ENCODE results near the gene KCNA1. TPM values are rescaled to one million over a fixed set of nuclear protein-coding genes. Genes with fewer than 3 reads are reported as not detected.

Gene KCNA1
- total and polyA plus RNA-seq, 8 donors, result 0.15 to 5.4 (median 1.9) TPM; not detected in 4

DNA sequence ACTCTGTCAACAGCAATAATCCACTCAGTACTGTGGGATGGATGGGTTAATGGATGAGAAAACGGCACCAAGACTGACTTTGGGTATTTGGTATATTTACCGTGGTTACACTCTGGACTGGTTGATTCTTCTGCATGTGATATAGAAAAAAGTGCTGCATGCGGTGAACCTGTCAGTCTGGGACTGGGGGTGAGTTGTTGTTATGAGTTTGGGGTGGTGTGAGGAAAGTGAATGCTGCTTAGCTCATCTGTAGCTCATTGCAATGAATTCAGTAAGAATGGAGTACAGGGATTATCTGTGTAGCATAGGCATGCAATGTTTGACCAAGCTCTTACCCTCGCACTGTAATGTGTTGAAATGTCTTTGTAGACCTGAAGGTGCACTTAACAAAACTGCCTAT is 6.0 kb downstream of the KCNA1 start:
- H3K4me3 ChIP-seq, result no peak overlapping the region
- H3K36me3 ChIP-seq, result no peaks in the 10 kb centered on the region
- no peaks in the 10 kb centered on the region for H3K9me3 ChIP-seq
- TF ChIP-seq POLR2A (IDR thresholded peaks at IDR 0.05), result no peak
- no peak for TF ChIP-seq EP300 (IDR thresholded peaks at IDR 0.05)
- TF ChIP-seq POLR2AphosphoS5 (IDR thresholded peaks at IDR 0.05), result no peak
- intact Hi-C loops (cut with DNase I; ENCODE audit: low total_unique reads), result no loop called here
- H3K27ac ChIP-seq, result no peak overlapping the region
- H3K27me3 ChIP-seq, result peaks cover 0 to 87% (median 12%) of the 10 kb centered on the region in 3 donors
- WGBS, 5 donors, result 74 to 86% (median 79%) methylated on average over 4 of the region's 4 CpGs
- peaks cover 4 to 8% (median 6%) of the 10 kb centered on the region in 4 donors for H3K4me1 ChIP-seq
- no peak for DNase-seq

DNA sequence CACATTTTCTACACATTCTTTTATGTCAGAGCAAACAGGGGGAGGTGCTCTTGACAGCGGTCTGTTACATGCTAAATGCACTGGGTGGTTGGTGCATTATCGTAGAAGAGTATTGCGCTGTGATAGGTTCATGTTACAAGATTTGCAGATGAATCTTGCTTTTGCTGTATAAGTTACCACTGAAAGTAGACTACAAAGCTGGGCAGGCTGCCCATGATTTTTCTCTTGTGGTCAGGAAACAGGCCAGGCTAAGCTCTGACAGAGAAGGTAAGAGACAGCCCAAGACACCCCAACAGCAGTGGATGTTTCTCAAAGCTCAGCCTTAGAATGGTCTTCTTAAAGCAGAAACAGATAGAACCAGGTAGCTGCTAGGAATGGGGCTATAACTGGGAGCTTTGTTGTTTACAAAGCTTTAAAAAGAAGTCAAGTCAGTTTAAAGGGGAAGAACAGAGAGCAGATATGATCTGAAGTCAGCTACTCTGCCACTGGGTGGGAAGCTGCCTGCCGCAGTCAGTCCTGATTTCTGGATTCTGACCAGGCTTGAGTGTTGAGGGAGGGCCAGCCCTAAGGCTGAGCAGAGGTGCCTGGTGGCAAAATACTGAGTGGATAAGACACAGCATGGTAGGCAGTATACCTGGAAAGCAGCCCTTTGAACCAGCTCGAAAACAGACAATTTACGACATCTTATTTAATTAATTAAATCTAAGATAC is 9.4 kb downstream of the KCNA1 start:
- Histone ChIP-seq H3K4me3 (no peak overlapping the region), H3K36me3 (no peaks in the 10 kb centered on the region), H3K4me1 (no peaks in the 10 kb centered on the region), H3K27ac (no peak overlapping the region), H3K9me3 (no peaks in the 10 kb centered on the region), H3K27me3 (peaks cover 0 to 68% (median 0%) of the 10 kb centered on the region in 3 donors)
- peak in 1 of 2 donors; percentile 16 for DNase-seq
- intact Hi-C loops (cut with DNase I; ENCODE audit: low total_unique reads), result no loop called here
- TF ChIP-seq, protein P1, sequence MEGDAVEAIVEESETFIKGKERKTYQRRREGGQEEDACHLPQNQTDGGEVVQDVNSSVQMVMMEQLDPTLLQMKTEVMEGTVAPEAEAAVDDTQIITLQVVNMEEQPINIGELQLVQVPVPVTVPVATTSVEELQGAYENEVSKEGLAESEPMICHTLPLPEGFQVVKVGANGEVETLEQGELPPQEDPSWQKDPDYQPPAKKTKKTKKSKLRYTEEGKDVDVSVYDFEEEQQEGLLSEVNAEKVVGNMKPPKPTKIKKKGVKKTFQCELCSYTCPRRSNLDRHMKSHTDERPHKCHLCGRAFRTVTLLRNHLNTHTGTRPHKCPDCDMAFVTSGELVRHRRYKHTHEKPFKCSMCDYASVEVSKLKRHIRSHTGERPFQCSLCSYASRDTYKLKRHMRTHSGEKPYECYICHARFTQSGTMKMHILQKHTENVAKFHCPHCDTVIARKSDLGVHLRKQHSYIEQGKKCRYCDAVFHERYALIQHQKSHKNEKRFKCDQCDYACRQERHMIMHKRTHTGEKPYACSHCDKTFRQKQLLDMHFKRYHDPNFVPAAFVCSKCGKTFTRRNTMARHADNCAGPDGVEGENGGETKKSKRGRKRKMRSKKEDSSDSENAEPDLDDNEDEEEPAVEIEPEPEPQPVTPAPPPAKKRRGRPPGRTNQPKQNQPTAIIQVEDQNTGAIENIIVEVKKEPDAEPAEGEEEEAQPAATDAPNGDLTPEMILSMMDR (IDR thresholded peaks at IDR 0.05), result no peak
- TF ChIP-seq EP300 (IDR thresholded peaks at IDR 0.05) (no peak), POLR2A (IDR thresholded peaks at IDR 0.05) (no peak)
- 70 to 79% (median 78%) methylated on average over 6 of the region's 6 CpGs for WGBS, 5 donors

DNA sequence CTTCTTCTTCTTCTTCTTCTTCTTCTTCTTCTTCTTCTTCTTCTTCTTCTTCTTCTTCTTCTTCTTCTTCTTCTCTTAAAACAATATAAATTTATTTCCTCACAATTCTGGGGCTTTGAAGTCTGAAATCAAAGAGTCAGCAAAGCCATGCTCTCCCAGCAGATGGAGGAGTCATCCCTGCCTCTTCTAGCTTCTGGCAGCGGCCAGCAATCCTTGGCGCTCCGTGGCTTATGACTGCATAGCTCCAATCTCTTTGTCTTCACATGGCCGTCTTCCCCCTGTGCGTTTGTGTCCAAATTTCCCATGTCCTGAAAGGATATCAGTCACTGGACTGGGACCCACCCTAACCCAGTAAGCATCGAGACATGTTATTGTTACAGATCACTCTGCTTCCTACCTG is 22.9 kb downstream of the KCNA1 start:
- TF ChIP-seq, protein P1 (IDR thresholded peaks at IDR 0.05), result no peak
- TF ChIP-seq POLR2A (IDR thresholded peaks at IDR 0.05) (no peak), EP300 (IDR thresholded peaks at IDR 0.05) (no peak), POLR2AphosphoS5 (IDR thresholded peaks at IDR 0.05) (no peak)
- H3K4me3 ChIP-seq, result no peak overlapping the region
- 79 to 85% (median 79%) methylated on average over 6 of the region's 6 CpGs for WGBS, 5 donors
- no peaks in the 10 kb centered on the region for H3K9me3 ChIP-seq
- H3K36me3 ChIP-seq, result no peaks in the 10 kb centered on the region
- no peak overlapping the region for H3K27ac ChIP-seq
- intact Hi-C loops (cut with DNase I; ENCODE audit: low total_unique reads), result no loop called here
- peaks cover 0 to 35% (median 3%) of the 10 kb centered on the region in 3 donors for H3K27me3 ChIP-seq
- no peak for DNase-seq
- no peaks in the 10 kb centered on the region for H3K4me1 ChIP-seq

DNA sequence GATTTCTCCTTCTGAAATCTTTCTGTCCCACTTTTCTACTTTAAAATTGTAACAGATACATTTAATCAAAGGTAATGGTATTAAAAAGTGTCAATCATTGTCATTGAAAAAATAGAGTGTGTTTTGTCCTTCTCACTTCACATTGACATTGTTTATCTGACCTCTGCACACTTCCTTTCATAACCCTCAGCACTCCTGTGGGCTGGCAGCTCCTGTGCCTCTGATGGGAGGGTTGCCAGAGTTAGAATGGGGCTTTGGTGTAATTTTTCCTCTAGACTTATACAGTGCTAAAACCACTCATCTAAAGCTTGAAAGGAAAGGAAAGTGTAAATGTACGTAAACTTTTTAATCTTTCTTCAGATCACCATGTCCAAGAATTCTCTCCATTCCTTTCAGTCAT is 23.7 kb downstream of the KCNA1 start:
- TF ChIP-seq, protein P1 (IDR thresholded peaks at IDR 0.05), result no peak
- no peak for TF ChIP-seq POLR2A (IDR thresholded peaks at IDR 0.05)
- no peak for TF ChIP-seq EP300 (IDR thresholded peaks at IDR 0.05)
- TF ChIP-seq POLR2AphosphoS5 (IDR thresholded peaks at IDR 0.05), result no peak
- WGBS, 5 donors, result 54 to 67% (median 62%) methylated on average over 1 of the region's 1 CpG
- Histone ChIP-seq H3K27me3 (peaks cover 0 to 40% (median 3%) of the 10 kb centered on the region in 3 donors), H3K4me1 (no peaks in the 10 kb centered on the region), H3K27ac (no peak overlapping the region), H3K9me3 (no peaks in the 10 kb centered on the region), H3K4me3 (no peak overlapping the region), H3K36me3 (no peaks in the 10 kb centered on the region)
- intact Hi-C loops (cut with DNase I; ENCODE audit: low total_unique reads), result no loop called here
- DNase-seq, result no peak
